ENCODE data around the gene MUTYH. TPM values are rescaled to one million over a fixed set of nuclear protein-coding genes. Genes with fewer than 3 reads are reported as not detected.

Gene MUTYH
- total and polyA plus RNA-seq, 2 of the 8 experiments (the other 6 are each of a cell fraction or from before 2014, with no cell fraction given), result 51.9 to 65.7 TPM

- TF ChIP-seq PHF8 (conservative IDR thresholded peaks at IDR 0.05; ENCODE audit: low read depth, low read length), result peak; percentile 80
- peak; percentile 49; the same call in 1 of the 2 replicates for TF ChIP-seq GABPA (IDR thresholded peaks at IDR 0.05; ENCODE audit: borderline replicate concordance, insufficient read depth, low read length)
- TF ChIP-seq TAF7 (optimal IDR thresholded peaks at IDR 0.05; ENCODE audit: borderline replicate concordance, low read depth, low read length), result peak; percentile 96
- TF ChIP-seq CEBPB (IDR thresholded peaks at IDR 0.05; ENCODE audit: low read depth, low read length), result no peak
- TF ChIP-seq, protein P1, sequence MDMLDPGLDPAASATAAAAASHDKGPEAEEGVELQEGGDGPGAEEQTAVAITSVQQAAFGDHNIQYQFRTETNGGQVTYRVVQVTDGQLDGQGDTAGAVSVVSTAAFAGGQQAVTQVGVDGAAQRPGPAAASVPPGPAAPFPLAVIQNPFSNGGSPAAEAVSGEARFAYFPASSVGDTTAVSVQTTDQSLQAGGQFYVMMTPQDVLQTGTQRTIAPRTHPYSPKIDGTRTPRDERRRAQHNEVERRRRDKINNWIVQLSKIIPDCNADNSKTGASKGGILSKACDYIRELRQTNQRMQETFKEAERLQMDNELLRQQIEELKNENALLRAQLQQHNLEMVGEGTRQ (IDR thresholded peaks at IDR 0.05; ENCODE audit: low read length), result peak; percentile 59
- TF ChIP-seq POLR2AphosphoS5 (IDR thresholded peaks at IDR 0.05; ENCODE audit: low read depth, low read length), result peak; percentile 99
- TF ChIP-seq, protein P2, sequence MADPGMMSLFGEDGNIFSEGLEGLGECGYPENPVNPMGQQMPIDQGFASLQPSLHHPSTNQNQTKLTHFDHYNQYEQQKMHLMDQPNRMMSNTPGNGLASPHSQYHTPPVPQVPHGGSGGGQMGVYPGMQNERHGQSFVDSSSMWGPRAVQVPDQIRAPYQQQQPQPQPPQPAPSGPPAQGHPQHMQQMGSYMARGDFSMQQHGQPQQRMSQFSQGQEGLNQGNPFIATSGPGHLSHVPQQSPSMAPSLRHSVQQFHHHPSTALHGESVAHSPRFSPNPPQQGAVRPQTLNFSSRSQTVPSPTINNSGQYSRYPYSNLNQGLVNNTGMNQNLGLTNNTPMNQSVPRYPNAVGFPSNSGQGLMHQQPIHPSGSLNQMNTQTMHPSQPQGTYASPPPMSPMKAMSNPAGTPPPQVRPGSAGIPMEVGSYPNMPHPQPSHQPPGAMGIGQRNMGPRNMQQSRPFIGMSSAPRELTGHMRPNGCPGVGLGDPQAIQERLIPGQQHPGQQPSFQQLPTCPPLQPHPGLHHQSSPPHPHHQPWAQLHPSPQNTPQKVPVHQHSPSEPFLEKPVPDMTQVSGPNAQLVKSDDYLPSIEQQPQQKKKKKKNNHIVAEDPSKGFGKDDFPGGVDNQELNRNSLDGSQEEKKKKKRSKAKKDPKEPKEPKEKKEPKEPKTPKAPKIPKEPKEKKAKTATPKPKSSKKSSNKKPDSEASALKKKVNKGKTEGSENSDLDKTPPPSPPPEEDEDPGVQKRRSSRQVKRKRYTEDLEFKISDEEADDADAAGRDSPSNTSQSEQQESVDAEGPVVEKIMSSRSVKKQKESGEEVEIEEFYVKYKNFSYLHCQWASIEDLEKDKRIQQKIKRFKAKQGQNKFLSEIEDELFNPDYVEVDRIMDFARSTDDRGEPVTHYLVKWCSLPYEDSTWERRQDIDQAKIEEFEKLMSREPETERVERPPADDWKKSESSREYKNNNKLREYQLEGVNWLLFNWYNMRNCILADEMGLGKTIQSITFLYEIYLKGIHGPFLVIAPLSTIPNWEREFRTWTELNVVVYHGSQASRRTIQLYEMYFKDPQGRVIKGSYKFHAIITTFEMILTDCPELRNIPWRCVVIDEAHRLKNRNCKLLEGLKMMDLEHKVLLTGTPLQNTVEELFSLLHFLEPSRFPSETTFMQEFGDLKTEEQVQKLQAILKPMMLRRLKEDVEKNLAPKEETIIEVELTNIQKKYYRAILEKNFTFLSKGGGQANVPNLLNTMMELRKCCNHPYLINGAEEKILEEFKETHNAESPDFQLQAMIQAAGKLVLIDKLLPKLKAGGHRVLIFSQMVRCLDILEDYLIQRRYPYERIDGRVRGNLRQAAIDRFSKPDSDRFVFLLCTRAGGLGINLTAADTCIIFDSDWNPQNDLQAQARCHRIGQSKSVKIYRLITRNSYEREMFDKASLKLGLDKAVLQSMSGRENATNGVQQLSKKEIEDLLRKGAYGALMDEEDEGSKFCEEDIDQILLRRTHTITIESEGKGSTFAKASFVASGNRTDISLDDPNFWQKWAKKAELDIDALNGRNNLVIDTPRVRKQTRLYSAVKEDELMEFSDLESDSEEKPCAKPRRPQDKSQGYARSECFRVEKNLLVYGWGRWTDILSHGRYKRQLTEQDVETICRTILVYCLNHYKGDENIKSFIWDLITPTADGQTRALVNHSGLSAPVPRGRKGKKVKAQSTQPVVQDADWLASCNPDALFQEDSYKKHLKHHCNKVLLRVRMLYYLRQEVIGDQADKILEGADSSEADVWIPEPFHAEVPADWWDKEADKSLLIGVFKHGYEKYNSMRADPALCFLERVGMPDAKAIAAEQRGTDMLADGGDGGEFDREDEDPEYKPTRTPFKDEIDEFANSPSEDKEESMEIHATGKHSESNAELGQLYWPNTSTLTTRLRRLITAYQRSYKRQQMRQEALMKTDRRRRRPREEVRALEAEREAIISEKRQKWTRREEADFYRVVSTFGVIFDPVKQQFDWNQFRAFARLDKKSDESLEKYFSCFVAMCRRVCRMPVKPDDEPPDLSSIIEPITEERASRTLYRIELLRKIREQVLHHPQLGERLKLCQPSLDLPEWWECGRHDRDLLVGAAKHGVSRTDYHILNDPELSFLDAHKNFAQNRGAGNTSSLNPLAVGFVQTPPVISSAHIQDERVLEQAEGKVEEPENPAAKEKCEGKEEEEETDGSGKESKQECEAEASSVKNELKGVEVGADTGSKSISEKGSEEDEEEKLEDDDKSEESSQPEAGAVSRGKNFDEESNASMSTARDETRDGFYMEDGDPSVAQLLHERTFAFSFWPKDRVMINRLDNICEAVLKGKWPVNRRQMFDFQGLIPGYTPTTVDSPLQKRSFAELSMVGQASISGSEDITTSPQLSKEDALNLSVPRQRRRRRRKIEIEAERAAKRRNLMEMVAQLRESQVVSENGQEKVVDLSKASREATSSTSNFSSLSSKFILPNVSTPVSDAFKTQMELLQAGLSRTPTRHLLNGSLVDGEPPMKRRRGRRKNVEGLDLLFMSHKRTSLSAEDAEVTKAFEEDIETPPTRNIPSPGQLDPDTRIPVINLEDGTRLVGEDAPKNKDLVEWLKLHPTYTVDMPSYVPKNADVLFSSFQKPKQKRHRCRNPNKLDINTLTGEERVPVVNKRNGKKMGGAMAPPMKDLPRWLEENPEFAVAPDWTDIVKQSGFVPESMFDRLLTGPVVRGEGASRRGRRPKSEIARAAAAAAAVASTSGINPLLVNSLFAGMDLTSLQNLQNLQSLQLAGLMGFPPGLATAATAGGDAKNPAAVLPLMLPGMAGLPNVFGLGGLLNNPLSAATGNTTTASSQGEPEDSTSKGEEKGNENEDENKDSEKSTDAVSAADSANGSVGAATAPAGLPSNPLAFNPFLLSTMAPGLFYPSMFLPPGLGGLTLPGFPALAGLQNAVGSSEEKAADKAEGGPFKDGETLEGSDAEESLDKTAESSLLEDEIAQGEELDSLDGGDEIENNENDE (IDR thresholded peaks at IDR 0.05; ENCODE audit: insufficient replicate concordance, low read length), result no peak
Measured at GRCh38 chr1:45326627-45327623, 13.3 kb downstream of the MUTYH start, which contains the start of gene HPDL (continued).
